ENCODE data around the gene UBAC1. TPM values are rescaled to one million over a fixed set of nuclear protein-coding genes. Genes with fewer than 3 reads are reported as not detected.

Gene UBAC1
- total RNA-seq, 1 donor from 2014 or later = 36.0 TPM

- Mint-ChIP-seq H3K4me1 (ENCODE audit: low read depth) (peaks cover 43% of the 10 kb centered on the region), H3K9me3 (ENCODE audit: low read depth) (peaks cover 3% of the 10 kb centered on the region), H3K27me3 (ENCODE audit: low read depth) (no peaks in the 10 kb centered on the region), H3K4me3 (ENCODE audit: unreplicated experiment) (no peak overlapping the region), H3K27ac (ENCODE audit: unreplicated experiment) (no peak overlapping the region), H3K36me3 (ENCODE audit: low read depth) (peaks cover 2% of the 10 kb centered on the region)
- no peak for TF ChIP-seq CTCF (IDR thresholded peaks at IDR 0.05)
- no peak for DNase-seq (ENCODE audit: low spot score)
These were observed 60.0 kb downstream of the UBAC1 start for GRCh38 chr9:135901031-135901758.

DNA sequence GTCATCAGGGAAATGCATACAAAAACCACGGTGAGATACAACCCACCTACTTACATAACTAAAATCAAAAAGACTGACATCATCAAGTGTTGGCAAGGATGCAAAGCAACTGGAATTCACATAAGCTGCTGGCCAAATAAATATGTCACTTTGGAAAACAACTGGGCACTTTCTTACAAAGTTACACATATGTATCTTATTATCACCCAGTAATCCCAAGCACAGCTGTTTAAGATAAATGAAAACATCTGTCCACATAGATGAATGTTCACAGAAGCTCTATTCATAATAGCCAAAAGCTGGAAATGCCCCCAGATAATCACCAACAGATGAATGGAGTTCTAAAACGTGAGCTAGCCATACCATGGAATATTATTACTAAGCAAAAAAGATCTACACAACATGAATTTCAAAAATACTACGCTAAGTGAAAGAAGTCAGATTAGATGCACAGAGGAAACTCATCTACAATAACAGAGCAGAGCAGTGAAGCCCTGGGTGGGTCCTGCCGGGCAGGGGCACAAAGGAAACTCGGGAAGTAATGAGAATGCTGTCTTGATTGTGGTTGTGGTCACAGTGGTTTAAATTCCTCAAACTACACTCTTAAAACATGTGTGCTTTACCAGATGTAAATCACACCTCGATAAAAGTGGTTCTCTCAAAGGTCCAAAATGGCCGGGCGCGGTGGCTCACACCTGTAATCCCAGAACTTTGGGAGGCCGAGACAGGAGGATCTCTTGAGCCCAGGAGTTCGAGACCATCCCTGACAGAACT lies 62.4 kb downstream of the UBAC1 start:
- Mint-ChIP-seq H3K36me3 (ENCODE audit: low read depth) (peaks cover 7% of the 10 kb centered on the region), H3K4me3 (ENCODE audit: unreplicated experiment) (no peak overlapping the region), H3K4me1 (ENCODE audit: low read depth) (peaks cover 37% of the 10 kb centered on the region), H3K9me3 (ENCODE audit: low read depth) (peaks cover 14% of the 10 kb centered on the region), H3K27me3 (ENCODE audit: low read depth) (no peaks in the 10 kb centered on the region), H3K27ac (ENCODE audit: unreplicated experiment) (no peak overlapping the region)
- no peak for DNase-seq (ENCODE audit: low spot score)
- no peak for TF ChIP-seq CTCF (IDR thresholded peaks at IDR 0.05)

DNA sequence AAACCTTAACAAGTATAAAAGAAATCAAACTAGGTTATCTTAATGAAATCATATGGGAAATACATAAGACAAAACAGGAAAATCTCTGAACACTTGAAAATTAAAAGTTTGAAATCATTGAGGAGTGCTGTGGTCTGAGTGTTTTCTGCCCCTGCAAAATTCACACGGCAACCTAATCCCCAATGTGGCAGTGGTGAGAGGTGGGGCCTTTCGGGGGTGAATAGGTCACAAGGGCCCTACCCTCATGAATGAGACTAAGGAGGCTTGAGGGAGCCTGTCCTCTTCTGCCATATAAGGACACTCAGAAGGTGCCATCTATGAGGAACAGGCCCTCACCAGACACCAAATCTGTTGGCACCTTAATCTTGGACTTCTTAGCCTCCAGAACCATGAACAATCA lies 64.5 kb downstream of the UBAC1 start:
- Mint-ChIP-seq H3K27me3 (ENCODE audit: low read depth) (no peaks in the 10 kb centered on the region), H3K27ac (ENCODE audit: unreplicated experiment) (no peak overlapping the region), H3K4me1 (ENCODE audit: low read depth) (peaks cover 34% of the 10 kb centered on the region), H3K9me3 (ENCODE audit: low read depth) (peaks cover 14% of the 10 kb centered on the region), H3K4me3 (ENCODE audit: unreplicated experiment) (no peak overlapping the region), H3K36me3 (ENCODE audit: low read depth) (peaks cover 7% of the 10 kb centered on the region)
- TF ChIP-seq CTCF (IDR thresholded peaks at IDR 0.05) = no peak
- DNase-seq (ENCODE audit: low spot score) = no peak

DNA sequence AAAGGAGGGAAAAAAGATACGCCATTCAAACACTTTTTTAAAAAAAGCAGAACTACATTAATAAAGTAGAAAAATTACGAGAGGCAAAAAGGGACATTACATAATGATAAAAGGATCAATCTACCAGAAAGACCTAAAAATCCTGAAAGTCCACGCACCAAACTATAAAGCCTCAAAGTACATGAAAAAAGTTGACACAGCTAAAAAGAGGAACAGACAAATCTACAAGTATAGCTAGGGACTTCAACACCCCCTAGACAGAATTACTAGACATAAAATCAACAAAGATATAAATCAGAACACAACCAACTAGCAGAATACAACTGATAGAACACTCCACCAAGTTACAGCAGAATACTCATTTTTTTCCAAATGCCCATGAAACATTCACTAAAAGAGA lies 65.0 kb downstream of the UBAC1 start:
- H3K36me3 Mint-ChIP-seq (ENCODE audit: low read depth) = peaks cover 7% of the 10 kb centered on the region
- peaks cover 14% of the 10 kb centered on the region for H3K9me3 Mint-ChIP-seq (ENCODE audit: low read depth)
- TF ChIP-seq CTCF (IDR thresholded peaks at IDR 0.05) = no peak
- DNase-seq (ENCODE audit: low spot score) = no peak
- peaks cover 36% of the 10 kb centered on the region for H3K4me1 Mint-ChIP-seq (ENCODE audit: low read depth)
- H3K4me3 Mint-ChIP-seq (ENCODE audit: unreplicated experiment) = no peak overlapping the region
- H3K27ac Mint-ChIP-seq (ENCODE audit: unreplicated experiment) = no peak overlapping the region
- no peaks in the 10 kb centered on the region for H3K27me3 Mint-ChIP-seq (ENCODE audit: low read depth)

DNA sequence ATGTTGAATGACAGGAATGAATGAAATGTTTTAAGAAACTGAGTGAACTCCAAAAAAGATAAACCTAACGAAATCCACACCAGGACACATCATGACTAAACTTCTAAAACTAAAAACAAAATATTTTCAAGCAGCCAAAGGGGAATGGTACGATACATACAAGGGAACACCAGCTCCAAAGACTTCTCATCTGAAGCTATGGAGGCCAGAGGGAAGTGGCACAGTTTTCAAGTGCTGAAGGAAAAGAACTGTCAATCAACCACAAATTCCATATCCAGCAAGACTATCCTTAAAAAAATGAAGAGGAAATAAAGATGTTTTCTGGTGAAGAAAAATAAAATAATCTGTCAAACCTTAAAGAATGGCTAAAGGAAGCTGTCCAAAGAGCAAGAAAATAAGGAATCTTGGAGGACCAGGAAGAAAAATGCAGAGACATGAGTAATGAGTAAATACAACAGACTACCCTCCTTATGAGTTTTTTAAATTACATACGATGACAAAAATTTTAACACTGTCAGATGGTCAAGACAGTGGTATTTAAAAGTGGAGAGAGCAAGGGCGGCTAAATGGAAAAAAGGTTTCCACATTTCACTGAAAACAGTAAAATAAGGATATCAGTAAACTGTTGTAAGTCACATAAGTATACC lies 65.8 kb downstream of the UBAC1 start:
- H3K36me3 Mint-ChIP-seq (ENCODE audit: low read depth) = peaks cover 7% of the 10 kb centered on the region

More for the DNA sequence above, 65.8 kb downstream of the UBAC1 start:
- TF ChIP-seq CTCF (IDR thresholded peaks at IDR 0.05) = no peak
- H3K27me3 Mint-ChIP-seq (ENCODE audit: low read depth) = no peaks in the 10 kb centered on the region
- no peak overlapping the region for H3K4me3 Mint-ChIP-seq (ENCODE audit: unreplicated experiment)
- DNase-seq (ENCODE audit: low spot score) = no peak
- peaks cover 45% of the 10 kb centered on the region for H3K4me1 Mint-ChIP-seq (ENCODE audit: low read depth)
- H3K27ac Mint-ChIP-seq (ENCODE audit: unreplicated experiment) = no peak overlapping the region
- peaks cover 14% of the 10 kb centered on the region for H3K9me3 Mint-ChIP-seq (ENCODE audit: low read depth)

Data from chondrocyte (in vitro differentiated cells).